GM19438 (cell line): Measurements from ENCODE around the gene DAP3.
"Not testable (repeated sequence)": the region's sequence is repeated elsewhere in the genome, so short reads cannot be mapped to it uniquely, and the experiment has no call there.

Experiments used
- ATAC-seq: cut with Tn5 transposase; IDR thresholded peaks from one replicate; pipeline ENCODE4 v1.9.1; 2021; ENCODE audit warnings: low read depth; ENCODE audit not compliant: unreplicated experiment

Gene DAP3

DNA sequence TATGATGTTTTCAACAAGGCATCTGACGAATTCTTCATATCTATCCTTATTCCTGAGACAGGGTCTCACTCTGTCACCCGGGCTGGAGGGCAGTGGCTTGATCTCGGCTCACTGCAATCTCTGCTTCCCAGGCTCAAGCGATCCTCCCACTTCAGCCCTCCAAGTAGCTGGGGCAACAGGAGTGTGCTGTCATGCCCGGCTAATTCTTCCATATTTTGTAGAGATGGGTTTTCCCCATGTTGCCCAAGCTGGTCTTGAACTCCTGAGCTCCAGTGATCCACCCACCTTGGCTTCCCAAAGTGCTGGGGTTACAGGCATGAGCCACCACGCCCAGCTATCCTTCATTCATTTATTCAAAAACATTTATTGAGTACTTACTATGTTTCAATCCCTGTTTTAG is 8.4 kb upstream of the DAP3 start:
- ATAC-seq, result no peak

DNA sequence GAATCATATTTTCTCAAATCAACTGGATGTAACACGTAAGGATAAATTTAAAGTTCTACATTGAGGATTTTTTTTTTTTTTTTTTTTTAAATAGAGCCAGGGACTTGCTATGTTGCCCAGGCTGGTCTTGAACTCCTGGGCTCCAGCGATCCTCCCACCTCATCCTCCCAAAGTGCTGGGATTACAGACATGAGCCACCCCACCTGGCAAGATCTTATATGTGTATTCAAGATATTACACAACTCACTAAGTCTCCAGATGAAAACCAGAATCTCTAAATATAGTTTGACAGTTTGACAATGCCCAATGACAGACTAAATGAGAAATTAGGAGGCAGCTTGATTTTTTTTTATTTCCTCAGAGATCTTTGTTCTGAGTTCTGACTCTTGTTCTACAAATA is 7.1 kb upstream of the DAP3 start:
- no peak for ATAC-seq

DNA sequence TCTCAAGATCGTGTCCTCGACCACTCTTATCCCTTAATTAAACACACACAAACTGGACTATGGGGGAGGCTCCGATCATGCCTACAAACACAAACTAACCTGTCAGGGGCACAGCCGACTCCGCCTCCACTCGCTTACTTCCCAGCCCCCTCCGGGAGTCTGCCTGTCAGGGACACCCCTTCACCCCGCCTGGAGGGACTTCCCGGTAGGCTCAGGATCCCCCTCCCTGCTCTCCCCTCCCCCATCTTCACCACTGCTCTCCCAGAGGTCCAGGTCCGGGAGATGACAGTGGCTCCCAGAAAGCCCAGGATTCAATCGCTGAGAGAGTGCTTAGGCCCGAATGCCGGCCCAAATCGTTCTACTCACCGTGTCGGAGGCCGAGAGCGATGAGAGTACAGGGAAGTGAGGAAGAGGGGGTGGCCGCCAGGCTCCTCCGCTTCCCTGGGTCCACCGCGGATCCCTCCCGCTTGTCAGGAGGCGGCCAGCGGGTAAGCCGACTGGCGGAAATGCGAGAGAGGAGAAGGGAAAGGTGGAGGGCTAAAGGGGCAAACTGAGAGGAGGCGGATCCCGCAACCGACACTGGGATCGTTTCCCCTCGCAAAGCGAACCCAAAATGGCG is 1.1 kb upstream of the DAP3 start:
- ATAC-seq, result peak; percentile 19

DNA sequence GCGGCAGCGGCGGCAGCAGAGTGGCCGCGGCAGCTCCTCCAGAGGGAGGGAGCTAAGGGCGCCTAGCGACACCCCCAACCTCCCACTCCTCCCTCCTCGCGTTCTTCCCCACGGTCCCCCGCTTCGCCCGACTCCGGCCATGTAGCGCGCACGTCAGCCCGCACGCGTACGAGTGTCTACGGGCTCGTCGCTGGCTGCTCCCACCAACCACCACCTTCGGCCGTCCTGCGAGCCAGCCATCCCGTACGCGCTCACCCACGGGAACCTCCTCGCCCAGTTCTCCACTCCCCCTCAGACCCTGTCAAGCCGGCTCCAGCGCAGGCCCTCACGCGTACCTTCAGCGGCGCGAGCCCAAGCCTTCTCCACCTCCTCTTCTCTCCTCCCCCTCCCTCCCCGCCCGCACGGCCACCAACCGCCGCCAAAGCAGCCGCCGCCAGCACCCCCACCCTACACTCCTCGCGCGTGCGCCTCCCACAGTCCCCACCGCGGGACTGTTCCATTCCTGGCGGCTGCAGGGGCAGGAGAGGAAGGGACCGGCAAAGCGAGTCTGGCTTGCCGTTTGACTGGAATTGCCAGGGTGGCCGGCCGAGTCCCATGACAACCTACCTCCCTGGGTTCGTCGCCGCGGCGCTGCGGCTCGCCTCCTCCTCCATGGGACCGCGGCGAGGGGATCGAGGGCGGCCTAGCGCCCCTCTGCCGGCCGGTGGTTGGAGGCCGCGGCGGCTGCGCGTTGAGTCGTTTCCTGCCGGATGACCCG is 389 bp upstream of the DAP3 start, which contains the start of gene YY1AP1:
Gene YY1AP1 (minus strand): TSS at position 451 of the 757 bp plus-strand sequence. CDS start 8,338 bp downstream, outside the sequence.
- ATAC-seq, result peak; percentile 86

DNA sequence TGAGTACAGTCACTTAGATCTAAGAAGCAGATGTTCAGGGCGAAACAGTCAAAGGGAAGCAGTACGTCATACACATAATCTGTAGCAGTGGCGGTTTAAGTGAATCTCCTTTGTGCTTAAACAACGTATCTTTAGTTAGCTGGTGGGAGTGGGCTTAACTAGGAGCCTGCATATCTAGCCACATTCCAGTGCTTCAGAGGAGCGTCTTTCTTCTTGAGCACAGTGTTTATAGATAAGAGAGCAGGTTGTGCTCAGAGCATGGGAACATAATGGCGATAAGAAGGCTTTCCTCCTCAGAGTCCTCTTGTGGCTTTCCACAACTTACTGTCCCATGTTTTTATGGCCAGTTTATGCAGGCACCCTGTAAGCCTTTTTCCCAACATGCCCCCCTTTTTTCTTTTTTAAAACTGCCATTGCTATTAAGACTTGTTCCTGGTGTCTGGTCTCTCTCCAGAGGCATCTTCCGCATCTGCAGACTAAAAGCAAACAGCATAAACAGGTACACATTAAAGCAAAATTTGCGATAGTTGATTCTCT is 3.2 kb downstream of the DAP3 start:
- ATAC-seq, result no peak

DNA sequence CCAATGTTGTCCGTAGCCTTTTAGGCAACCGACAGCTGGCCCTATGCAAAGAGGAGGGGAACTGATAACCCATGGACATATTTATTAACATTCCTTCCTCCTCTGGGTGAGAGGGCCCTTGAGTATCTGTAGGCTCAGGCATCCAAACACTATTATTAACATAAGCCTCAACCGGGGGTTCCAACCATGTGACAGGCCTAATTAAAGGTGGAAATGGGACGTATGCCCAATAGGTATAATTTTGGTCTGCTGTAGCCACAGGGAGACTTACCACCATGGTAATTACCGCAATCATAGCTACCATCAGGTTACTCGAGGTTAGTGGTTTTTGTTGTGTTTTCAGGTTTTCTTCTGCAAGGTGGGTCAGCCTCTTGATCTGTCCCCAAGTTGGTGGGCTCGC is 5.3 kb downstream of the DAP3 start:
- ATAC-seq, result no peak

DNA sequence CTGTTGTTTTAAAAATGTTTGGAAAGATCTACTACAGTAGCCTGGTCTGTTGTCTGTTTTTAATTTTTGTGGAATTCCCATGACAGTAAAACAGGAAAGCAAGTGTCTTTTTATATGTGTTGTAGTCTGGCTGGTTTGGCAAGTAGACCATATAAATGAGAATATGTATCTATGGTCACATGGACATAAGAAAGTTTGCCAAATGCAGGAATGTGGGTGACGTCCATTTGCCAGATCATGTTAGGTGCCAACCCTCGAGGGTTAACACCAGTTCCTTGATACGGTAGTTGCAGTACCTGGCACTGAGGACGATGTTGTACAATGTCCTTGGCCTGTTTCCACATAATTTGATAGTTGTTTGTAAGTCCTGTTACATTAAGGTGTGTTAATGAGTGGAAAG is 6.2 kb downstream of the DAP3 start:
- no peak for ATAC-seq

DNA sequence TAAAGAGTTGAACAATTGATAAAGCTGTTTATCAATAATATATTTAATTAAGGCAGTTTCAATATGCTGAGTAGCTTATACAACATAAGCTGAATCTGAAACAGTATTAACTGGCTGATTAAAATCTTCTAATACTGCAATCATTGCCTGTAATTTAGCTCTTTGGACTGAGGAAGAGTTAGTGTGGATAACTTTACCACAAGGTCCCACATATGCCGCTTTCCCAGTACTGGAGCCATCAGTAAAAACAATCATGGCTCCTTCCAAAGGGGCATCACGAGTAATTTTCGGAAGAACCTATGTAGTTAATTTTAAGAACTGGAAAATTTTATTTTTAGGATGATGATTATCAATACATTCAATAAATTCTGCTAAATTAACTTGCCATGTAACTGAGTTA is 6.7 kb downstream of the DAP3 start:
- no peak for ATAC-seq

DNA sequence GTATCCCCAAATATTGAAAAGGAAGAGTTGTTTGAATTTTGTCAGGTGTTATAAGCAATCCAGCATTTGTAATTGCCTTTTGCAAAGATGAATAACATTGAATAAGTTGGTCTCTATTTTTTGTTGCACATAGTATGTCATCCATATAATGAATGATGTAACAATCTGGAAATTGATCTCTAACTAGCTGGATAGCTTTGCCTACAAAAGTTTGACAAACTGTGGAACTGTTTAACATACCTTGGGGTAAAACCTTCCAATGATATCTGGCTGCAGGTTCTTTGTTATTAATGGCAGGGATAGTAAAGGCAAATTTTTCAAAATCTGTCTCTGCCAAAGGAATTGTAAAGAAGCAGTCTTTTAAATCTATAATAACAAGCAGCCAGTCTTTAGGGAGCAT is 7.6 kb downstream of the DAP3 start:
- ATAC-seq, result no peak

DNA sequence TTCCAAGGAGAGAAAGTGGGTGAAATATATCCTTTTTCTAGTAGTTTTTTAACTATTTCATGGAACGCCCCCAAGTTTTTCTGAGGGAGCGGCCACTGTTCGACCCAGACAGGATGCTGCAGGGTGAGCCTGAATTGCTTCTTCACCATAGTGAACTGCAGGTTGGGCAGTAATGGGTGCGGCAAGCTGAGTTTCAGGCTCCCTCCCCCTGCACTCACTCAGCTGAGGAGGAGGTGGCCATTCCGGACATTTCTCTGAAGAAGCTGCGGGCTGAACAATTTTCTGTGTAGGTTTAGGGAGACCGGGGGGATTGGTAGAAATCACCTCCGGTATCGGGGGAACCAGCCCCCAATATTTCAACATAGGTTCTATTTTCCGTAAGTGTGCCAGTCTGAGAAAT is 8.2 kb downstream of the DAP3 start:
- ATAC-seq, result no peak

DNA sequence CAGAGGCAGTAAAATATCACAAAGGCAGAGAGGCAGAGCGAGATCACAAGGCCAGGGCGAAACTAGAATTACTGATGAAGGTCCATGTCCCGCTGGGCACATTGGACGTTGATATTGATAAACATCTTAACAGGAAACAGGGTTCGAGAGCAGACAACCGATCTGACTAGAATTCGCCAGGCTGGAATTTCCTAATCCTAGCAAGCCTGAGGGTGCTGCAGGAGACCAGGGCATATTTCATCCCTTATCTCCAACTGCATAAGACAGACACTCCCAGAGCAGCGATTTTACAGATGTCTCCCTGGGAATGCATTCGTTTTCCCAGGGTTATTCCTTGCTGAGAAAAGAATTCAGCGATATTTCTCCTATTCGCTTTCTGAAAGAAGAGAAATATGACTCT is 8.7 kb downstream of the DAP3 start:
- not testable (repeated sequence) for ATAC-seq

DNA sequence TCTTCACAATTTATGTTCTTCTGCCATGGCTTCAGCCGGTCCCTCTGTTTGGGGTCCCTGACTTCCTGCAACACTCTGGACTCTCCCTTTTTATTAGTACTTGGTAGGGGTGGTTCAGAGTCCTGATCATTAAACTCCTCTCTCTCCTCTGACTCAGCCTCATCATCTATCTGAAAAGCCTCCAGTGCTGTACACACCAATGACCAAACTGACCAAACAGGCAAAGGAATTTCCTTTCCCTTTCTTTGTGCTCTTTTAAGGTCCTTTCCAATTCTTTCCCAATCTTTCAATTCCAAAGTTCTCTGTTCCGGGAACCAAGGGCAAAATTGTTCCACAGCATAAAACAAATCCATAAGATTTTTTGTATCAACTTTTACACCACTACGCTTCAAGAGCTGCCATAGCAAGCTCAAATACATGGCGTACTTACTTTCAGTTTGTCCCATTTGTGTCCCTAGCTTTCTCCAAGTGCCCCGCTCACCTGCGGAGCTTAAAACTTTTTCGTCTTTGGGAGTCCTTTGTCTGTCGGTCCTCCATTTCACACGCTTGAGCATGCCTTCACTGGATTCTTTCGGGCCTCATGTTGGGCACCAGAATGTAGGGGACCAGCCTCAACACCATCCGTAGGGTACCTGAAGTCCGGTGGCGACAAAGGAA is 9.6 kb downstream of the DAP3 start:
- no peak for ATAC-seq

DNA sequence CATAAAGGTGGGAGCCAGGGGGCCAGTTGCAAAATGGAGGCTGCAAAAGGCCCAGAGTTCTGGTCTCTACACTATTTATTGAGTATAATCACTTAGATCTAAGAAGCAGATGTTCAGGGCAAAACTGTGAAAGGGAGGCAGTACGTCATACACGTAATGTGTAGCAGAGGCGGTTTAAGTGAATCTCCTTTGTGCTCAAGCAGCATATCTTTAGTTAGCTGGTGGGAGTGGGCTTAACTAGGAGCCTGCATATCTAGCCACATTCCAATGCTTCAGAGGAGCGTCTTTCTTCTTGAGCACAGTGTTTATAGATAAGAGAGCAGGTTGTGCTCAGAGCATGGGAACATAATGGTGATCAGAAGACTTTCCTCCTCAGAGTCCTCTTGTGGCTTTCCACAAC is 10.2 kb downstream of the DAP3 start:
- ATAC-seq, result not testable (repeated sequence)

DNA sequence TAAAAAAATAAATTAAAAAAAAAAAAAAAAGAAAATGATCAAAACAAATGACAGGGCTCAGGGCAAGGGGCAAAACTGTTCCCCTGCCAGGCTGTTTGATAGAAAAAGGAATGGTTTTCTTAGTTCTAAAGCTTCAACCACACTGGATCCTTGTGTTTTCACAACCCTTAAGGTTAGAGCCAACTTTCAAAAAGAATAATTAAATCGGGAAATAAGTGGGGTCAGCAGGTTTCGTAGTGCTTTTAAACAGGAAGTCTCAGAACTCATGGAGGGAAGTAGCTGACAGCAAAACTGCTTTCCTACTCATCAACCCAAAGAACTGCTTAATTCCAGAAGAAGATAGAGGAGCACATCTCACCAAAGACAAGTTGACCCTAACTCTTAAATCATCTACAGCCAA is 12.8 kb downstream of the DAP3 start:
- ATAC-seq, result not testable (repeated sequence)

DNA sequence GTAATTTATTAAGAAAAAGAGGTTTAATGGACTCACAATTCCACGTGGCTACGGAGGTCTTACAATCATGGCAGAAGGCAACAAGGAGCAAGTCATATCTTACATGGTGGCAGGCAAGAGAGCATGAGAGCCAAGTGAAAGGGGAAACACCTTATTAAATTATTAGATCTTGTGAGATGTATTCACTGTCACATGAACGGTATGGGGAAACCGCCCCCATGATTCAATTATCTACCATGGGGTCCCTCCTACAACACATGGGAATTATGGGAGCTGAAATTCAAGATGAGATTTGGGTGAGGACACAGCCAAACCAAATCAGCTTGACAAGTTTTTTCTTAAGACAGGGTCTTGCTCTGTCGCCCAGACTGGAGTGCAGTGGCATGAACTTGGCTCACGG is 14.3 kb downstream of the DAP3 start:
- ATAC-seq, result no peak

DNA sequence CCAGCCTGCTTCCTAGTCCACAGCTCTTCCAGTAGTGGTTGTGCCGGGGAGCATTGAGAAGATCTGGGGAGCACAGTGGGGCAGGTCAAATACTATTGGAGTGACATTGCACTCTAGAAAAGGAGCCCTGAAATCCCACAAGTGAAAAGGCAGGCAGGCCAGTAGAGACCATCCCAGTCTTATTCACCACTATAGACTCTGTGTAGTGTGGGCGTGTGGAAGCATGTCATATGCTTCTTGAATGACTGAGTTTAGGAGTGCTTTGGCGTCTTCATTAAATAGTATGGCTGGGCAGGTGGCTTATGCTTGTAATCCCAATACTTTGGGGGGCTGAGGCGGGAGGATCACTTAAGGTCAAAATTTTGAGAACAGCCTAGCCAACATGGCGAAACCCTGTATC is 15.5 kb downstream of the DAP3 start:
- ATAC-seq, result not testable (repeated sequence)

DNA sequence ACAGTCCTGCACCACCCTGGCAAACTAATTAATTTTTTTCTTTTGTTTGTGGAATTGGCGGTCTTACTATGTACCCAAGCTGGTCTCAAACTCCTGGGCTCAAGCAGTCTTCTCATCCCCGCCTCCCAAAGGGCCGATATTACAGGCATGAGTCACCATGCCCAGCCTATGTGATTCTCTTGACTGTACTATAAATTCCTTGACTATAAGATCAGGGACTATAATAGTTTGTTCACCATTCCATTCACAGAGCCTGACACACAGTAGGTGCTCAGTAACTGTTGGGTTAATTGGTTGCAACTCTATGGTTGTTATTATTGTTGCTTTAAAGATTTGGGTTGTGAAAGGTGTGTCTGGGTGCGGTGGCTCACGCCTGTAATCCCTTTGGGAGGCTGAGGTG is 17.2 kb downstream of the DAP3 start:
- no peak for ATAC-seq

DNA sequence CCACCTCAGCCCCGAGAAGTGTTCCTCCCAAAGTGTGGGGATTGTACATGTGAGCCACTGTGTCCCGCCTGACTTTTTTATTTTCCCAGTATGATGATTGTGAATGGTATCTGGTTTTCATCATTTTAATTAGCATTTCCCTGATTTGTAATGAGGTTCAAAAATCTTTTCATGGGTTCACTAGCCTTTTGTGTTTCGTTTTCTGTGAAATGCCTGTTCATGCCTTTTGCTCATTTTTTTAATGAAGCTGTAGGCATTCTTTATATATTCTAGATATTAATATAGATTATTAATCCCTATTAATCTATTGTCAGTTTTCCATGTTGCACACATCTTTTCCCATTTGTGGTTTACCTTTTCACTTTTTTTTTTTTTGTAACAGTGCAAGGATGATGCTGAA is 20.5 kb downstream of the DAP3 start:
- ATAC-seq, result no peak

DNA sequence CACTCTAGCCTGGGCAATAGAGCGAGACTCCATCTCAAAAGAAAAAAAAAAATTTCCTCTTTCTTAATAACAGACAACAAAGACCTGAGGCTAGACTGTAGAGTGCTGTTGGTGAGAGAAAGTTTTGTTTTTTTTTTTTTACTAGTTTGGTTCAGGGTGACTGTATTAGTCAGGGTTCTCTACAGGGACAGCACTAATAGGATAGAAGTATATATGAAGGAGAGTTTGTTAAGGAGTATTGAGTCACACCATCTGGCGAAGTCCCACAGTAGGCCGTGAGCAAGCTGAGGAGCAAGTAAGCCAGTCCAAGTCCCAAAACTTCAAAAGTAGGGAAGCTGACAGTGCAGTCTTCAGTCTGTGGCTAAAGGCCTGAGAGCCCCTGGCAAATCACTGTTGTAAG is 22.6 kb downstream of the DAP3 start:
- ATAC-seq, result not testable (repeated sequence)

DNA sequence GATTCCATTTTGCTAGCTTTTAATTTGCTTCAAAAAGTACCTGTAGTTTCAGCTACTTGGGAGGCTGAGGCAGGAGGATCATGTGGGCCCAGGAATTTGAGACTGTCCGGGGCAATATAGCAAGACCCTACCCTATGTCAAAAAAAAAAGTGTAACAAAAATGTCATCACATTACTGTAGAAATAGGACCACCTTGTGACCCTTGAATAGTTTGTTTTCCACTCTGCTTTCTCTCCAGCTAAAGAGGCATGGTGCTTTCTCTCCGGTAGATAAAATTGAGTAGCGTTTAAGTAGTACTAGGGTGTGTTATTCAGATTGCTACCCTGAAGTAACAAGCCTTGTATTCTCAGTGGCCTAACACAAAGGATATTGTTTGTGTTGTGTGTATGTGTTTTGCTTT is 23.7 kb downstream of the DAP3 start:
- ATAC-seq, result not testable (repeated sequence)

DNA sequence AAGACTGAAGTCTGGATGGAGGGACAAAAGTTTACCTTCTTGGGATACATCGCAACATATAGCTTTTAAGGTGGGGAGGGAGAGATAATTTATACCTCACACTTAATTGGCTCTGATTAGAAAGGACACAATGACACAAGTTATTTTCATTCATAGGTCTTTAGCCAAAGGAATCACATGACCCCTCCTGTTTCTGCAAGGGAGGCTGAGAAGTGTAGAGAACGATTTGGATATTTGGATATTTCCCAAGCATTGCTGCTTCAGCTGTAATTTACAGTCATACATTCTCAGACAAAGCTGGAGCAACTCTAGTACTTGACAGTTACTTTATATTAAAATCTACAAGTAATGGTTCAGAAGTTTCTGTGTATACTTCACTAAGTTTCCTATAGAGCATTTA is 24.2 kb downstream of the DAP3 start:
- no peak for ATAC-seq

DNA sequence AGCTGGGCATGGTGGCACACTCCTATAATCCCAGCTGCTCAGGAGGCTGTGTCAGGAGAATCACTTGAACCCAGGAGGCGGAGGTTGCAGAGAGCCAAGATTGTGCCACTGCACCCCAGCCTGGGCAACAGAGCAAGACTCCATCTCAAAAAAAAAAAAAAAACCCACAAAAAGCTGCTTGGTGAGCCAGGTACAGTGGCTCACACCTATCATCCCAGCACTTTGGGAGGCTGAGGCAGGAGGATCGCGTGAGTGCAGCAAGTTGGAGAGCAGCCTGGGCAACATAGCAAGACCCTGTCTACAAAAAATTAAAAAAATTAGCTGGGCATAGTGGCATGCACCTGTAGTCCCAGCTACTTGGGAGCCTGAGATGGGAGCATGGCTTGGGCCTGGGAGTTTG is 26.2 kb downstream of the DAP3 start:
- ATAC-seq, result not testable (repeated sequence)
